Measurements from ENCODE around the gene SYNPR. TPM values are rescaled to one million over a fixed set of nuclear protein-coding genes. Genes with fewer than 3 reads are reported as not detected.

SYNPR gene
- total RNA-seq, 6 experiments from 2014 or later, result not detected

- H3K27ac ChIP-seq, result no peak overlapping the region
- no peaks in the 10 kb centered on the region for H3K9me3 ChIP-seq
- WGBS (ENCODE audit: insufficient coverage, low coverage, low lambda C conversion rate, missing lambda C conversion rate), result 69% methylated on average over 1 of the region's 1 CpG
- no peaks in the 10 kb centered on the region for H3K4me1 ChIP-seq
- ATAC-seq (no peak), DNase-seq (no peak)
- TF ChIP-seq POLR2A (IDR thresholded peaks at IDR 0.05), result no peak
- TF ChIP-seq CTCF (IDR thresholded peaks at IDR 0.05), result no peak
- intact Hi-C loops (cut with DNase I), result no loop called here
- peaks cover 0 to 8% of the 10 kb centered on the region in 2 donors for H3K27me3 ChIP-seq
- H3K36me3 ChIP-seq, result no peaks in the 10 kb centered on the region
- H3K4me3 ChIP-seq, result no peak overlapping the region
Measured at GRCh38 chr3:63274359-63274758, 3.7 kb upstream of the SYNPR start.

DNA sequence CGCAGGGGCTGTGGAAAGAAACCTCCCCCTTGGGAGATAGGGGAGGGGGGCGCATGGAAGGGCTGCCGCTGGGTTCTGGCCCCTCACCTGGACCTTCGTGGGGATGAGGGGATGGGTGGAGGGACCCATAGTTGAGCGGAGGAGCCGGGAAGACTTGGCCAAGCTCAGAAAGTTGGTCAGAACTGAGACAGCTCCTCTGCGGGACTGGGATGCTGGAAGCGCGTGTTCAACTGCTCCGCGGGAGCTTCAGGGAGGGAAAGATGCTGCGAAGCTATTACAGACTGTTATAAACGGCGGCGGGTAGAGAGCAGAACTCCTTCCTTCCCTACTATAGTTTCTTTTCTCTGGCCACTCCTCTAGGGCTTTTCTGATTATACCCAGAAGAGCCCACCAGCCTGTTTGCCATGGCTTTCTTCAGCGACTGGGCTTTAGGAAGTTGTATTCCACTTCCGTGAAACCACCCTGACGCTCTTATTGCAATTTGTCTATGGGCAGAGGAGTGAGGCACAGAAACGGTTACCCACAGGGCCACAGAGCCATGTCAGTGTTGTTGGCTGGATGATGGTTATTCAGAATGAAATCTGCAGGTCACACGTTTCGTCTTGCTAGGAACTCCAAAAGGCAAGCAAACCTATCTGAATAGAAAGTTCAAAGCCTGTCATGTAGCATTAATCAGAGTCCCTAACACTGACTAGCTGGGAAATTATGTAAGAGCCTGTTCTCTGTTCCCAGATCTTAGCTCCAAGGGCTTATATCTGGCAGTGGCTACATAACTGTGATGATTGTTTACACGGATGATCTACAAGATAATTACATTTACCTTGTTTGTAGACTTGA is 1.1 kb downstream of the SYNPR start:
- peaks cover 0 to 8% of the 10 kb centered on the region in 2 donors for H3K27me3 ChIP-seq
- no peaks in the 10 kb centered on the region for H3K9me3 ChIP-seq
- TF ChIP-seq POLR2A (IDR thresholded peaks at IDR 0.05) (no peak), CTCF (IDR thresholded peaks at IDR 0.05) (no peak)
- intact Hi-C loops (cut with DNase I), result no loop called here
- DNase-seq, result no peak
- no peak for ATAC-seq
- no peak overlapping the region for H3K4me3 ChIP-seq
- no peaks in the 10 kb centered on the region for H3K36me3 ChIP-seq
- no peaks in the 10 kb centered on the region for H3K4me1 ChIP-seq
- WGBS (ENCODE audit: insufficient coverage, low coverage, low lambda C conversion rate, missing lambda C conversion rate), result 3% methylated on average over 12 of the region's 22 CpGs
- H3K27ac ChIP-seq, result no peak overlapping the region

DNA sequence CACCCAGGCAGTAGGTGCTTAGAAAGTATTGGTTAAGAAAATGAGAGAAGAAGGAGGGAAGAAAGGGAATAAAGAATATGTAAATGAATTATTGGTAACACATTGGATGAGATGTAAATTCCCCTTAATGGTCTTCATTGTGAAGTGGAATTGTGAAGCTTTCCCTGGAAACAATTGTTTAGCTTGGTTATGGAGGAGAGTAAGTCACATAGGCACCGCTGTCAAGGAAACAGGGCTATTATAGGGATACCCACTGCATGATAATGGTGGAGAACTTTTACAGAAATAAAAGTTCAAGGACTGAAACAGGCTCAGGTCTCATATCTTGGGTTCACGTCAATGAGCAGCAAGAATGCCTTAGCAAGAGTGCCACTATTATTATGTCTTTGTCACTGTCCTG is 9.5 kb downstream of the SYNPR start:
- H3K36me3 ChIP-seq, result no peaks in the 10 kb centered on the region
- DNase-seq (no peak), ATAC-seq (no peak)
- H3K27ac ChIP-seq, result no peak overlapping the region
- H3K4me3 ChIP-seq, result no peak overlapping the region
- no peaks in the 10 kb centered on the region for H3K27me3 ChIP-seq
- H3K9me3 ChIP-seq, result no peaks in the 10 kb centered on the region
- intact Hi-C loops (cut with DNase I), result no loop called here
- WGBS (ENCODE audit: insufficient coverage, low coverage, low lambda C conversion rate, missing lambda C conversion rate), result 74% methylated on average over 2 of the region's 2 CpGs
- no peaks in the 10 kb centered on the region for H3K4me1 ChIP-seq
- TF ChIP-seq POLR2A (IDR thresholded peaks at IDR 0.05) (no peak), CTCF (IDR thresholded peaks at IDR 0.05) (no peak)

- Histone ChIP-seq H3K36me3 (no peaks in the 10 kb centered on the region), H3K4me1 (no peaks in the 10 kb centered on the region), H3K4me3 (no peak overlapping the region), H3K27ac (no peak overlapping the region), H3K9me3 (no peaks in the 10 kb centered on the region), H3K27me3 (no peaks in the 10 kb centered on the region)
- TF ChIP-seq POLR2A (IDR thresholded peaks at IDR 0.05) (no peak), CTCF (IDR thresholded peaks at IDR 0.05) (no peak)
- 64% methylated on average over 2 of the region's 2 CpGs for WGBS (ENCODE audit: insufficient coverage, low coverage, low lambda C conversion rate, missing lambda C conversion rate)
- DNase-seq, result no peak
- no peak for ATAC-seq
- intact Hi-C loops (cut with DNase I), result no loop called here
Measured at GRCh38 chr3:63290686-63291085, 12.6 kb downstream of the SYNPR start.

Measured in right lobe of liver (tissue), 6 donors.